Muscle of leg (tissue), 11 donors: ENCODE results near the gene TRIM33. TPM values are rescaled to one million over a fixed set of nuclear protein-coding genes. Genes with fewer than 3 reads are reported as not detected.
"Not testable (repeated sequence)": the region's sequence is repeated elsewhere in the genome, so short reads cannot be mapped to it uniquely, and the experiment has no call there.

ENCODE experiments used
- DNase-seq: peaks from one replicate; pipeline ENCODE4 v3.0.0; 2013
- H3K27ac ChIP-seq: one replicate; pipeline ENCODE4 v1.5.1; 2013; ENCODE audit warnings: mild to moderate bottlenecking, low read length, control low read depth
- H3K27me3 ChIP-seq: one replicate; pipeline ENCODE4 v1.6.1; 2013; ENCODE audit warnings: low read length; ENCODE audit not compliant: control insufficient read depth, insufficient read depth
- H3K36me3 ChIP-seq: one replicate; pipeline ENCODE4 v1.6.1; 2013; ENCODE audit warnings: low read length; ENCODE audit not compliant: control insufficient read depth, insufficient read depth
- H3K4me1 ChIP-seq: one replicate; pipeline ENCODE4 v1.6.1; 2013; ENCODE audit warnings: low read length; ENCODE audit not compliant: control insufficient read depth, insufficient read depth
- H3K4me3 ChIP-seq: one replicate; pipeline ENCODE4 v1.5.1; 2013; ENCODE audit warnings: low read length, control low read depth
- H3K9me3 ChIP-seq: replicated peaks from 2 replicates; pipeline ENCODE4 v1.6.1; 2013; ENCODE audit warnings: low read depth, low read length; ENCODE audit not compliant: control insufficient read depth
- WGBS: methylation state at CpG from one replicate; pipeline ENCODE4 v1.1.5; 2013; ENCODE audit warnings: missing lambda C conversion rate; ENCODE audit not compliant: insufficient coverage; 5-methylcytosine and 5-hydroxymethylcytosine counted together
- polyA plus RNA-seq, 8 donors: library from polyadenylated mRNA; unstranded; fragments of 120-200 nt; gene quantifications; one replicate each; pipeline versions ENCODE4 v1.2.1 to v1.2.3, GENCODE V29; 2013; ENCODE audit warnings: inconsistent platforms in 1 of 8, low replicate concordance in 1 of 8; ENCODE audit not compliant: insufficient read length in 8 of 8, insufficient read depth in 1 of 8
- total RNA-seq: library from RNA; stranded (reverse); fragments of 120-200 nt; gene quantifications from one replicate; pipeline ENCODE4 v1.2.4, GENCODE V29; 2013

TRIM33 gene
- total and polyA plus RNA-seq, 9 donors = 14.3 to 26.2 (median 18.2) TPM

DNA sequence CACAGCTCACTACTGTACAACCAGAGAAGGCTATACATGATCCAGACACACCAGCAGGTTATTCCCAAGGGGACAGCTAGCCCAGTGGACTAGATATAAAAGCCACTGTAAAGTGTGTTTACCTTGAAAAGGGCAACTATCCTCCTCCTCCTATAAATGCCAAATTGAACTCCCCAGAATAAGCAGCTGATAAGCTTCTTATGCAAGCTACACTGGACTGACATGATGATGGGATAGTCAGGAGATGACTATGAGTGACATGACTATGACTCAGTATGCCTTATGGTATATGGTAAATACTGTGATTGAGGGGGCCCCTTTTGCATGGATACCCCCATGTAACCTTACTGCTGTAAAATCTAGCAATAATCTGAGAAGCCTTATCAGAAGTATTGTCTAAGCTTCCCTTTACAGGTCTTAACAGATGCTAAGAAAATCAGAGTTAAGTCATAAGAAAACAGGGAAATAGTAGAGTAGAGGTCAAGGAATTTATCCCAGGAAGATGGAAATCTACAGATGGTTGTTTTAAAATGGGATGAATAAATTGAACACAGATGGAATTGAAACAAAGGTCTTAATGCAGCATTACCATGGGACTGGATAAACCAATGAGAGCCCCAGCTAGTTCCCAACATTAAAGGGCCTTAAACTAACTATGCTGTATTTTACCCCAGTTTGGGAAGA, 55.8 kb downstream of the TRIM33 start:
- no peaks in the 10 kb centered on the region for H3K27me3 ChIP-seq
- DNase-seq = no peak
- H3K4me3 ChIP-seq = no peak overlapping the region
- H3K27ac ChIP-seq = no peak overlapping the region
- H3K36me3 ChIP-seq = peaks cover 32% of the 10 kb centered on the region
- no peaks in the 10 kb centered on the region for H3K4me1 ChIP-seq
- no peaks in the 10 kb centered on the region for H3K9me3 ChIP-seq

DNA sequence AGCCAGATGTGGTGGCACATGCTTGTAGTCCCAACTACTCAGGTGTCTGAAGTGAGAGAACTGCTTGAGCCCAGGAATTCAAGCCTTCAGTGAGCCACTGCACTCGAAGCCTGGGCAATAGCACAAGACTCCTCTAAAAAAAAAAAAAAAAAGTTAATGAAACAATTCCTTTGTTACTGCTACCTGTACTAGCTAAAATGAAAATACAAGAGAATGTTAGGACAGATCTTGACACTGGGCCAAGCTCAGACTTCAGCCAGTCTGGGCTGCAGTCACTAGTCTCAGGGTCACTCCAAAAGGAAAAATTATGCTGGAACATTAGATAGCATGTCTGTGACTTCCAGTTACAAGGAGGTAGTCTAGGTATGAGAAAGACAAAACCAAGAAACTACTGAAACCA, 56.5 kb downstream of the TRIM33 start:
- no CpG with 5 or more reads among the region's 1 CpG for WGBS
- no peak overlapping the region for H3K27ac ChIP-seq

GRCh38 chr1:114453361-114453784, 57.6 kb downstream of the TRIM33 start:
- H3K27ac ChIP-seq = no peak overlapping the region

More for the DNA sequence above, 56.5 kb downstream of the TRIM33 start:
- Histone ChIP-seq H3K4me1 (no peaks in the 10 kb centered on the region), H3K4me3 (no peak overlapping the region), H3K36me3 (peaks cover 29% of the 10 kb centered on the region), H3K9me3 (no peaks in the 10 kb centered on the region), H3K27me3 (no peaks in the 10 kb centered on the region)
- no peak for DNase-seq

DNA sequence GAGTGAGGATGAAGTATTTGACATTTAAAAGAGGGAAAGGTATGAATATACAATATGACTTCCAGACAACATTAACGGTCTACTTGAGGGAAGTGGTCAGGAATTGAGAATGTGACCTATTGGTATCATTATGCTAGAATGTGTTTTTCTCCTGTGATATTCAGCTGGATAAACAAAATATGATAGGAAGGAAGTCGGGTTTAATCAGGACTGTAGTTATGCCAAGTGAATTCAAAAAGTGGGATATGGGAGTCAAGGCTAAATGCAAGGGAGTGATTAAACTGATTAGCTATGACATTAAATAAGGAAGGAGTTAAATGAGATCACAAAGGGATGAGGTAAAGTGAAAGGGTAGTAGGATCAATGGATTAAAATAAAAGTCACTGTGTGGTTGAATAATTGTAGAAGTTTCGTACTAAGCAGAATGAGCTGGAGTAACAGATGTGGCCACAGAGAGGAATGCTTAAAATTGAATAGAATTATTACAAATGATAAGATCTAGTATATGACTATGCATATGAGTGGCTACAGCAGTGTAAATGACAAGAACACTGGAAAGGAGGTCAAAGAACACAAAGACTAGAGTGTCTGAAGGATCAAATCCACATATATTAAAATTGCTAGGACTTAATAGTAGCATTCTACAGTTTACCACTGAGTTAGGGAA, 62.5 kb downstream of the TRIM33 start:
- no peaks in the 10 kb centered on the region for H3K4me1 ChIP-seq
- no peak overlapping the region for H3K27ac ChIP-seq
- no peaks in the 10 kb centered on the region for H3K9me3 ChIP-seq
- DNase-seq = no peak
- no peaks in the 10 kb centered on the region for H3K27me3 ChIP-seq
- WGBS = 96% methylated on average over 2 of the region's 3 CpGs
- H3K4me3 ChIP-seq = no peak overlapping the region
- peaks cover 15% of the 10 kb centered on the region for H3K36me3 ChIP-seq

More at GRCh38 chr1:114453361-114453784, 57.6 kb downstream of the TRIM33 start:
- Histone ChIP-seq H3K9me3 (no peaks in the 10 kb centered on the region), H3K36me3 (peaks cover 27% of the 10 kb centered on the region), H3K4me1 (no peaks in the 10 kb centered on the region), H3K27me3 (no peaks in the 10 kb centered on the region), H3K4me3 (no peak overlapping the region)
- WGBS = no CpG with 5 or more reads among the region's 2 CpGs
- no peak for DNase-seq

DNA sequence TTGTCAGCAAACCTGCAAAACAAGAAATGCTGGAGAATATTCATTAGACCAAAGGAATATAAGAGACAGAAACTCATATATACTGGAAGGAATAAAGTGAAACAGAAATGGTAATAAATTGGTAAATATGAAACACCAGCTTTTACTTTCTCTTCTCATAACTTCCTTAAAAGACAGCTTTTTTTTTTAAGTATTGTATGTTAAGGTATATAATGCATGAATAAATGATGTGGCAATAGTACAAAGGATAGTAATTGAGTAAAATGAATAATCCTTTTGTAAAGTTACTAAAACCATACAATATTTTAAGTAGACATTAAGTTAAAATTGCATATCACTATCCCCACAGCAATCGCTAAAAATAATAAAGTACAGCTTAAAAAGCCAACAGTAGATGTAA, 64.8 kb downstream of the TRIM33 start:
- Histone ChIP-seq H3K4me3 (no peak overlapping the region), H3K27ac (no peak overlapping the region), H3K36me3 (peaks cover 8% of the 10 kb centered on the region), H3K27me3 (no peaks in the 10 kb centered on the region), H3K4me1 (no peaks in the 10 kb centered on the region), H3K9me3 (no peaks in the 10 kb centered on the region)
- WGBS = no CpG with 5 or more reads among the region's 1 CpG
- DNase-seq = no peak

- not testable (repeated sequence) for H3K27me3 ChIP-seq, H3K4me3 ChIP-seq, H3K27ac ChIP-seq, H3K4me1 ChIP-seq, H3K9me3 ChIP-seq, DNase-seq
- H3K36me3 ChIP-seq = peaks cover 11% of the 10 kb centered on the region
- 83% methylated on average over 3 of the region's 4 CpGs for WGBS
Measured at GRCh38 chr1:114443226-114443625, 67.8 kb downstream of the TRIM33 start.

DNA sequence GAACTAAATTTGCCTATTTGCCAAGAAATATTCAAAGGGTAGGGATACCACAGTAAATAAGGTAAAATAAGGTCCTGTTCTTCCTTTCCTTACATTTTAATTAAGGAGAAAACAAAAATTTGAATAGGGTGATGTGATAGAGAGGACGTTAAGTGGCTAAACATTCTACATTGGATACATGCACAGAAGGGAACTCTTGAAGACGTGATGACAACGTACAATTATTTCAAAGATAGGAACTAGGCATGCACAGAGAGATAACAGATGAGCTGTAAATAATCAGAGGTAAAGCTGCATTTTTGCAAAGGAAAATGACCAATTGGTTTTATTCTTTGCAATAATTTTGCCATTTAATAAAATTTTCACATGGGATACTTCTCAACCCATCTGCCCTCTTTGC, 69.7 kb downstream of the TRIM33 start:
- Histone ChIP-seq H3K36me3 (peaks cover 7% of the 10 kb centered on the region), H3K27me3 (no peaks in the 10 kb centered on the region), H3K4me3 (no peak overlapping the region), H3K4me1 (no peaks in the 10 kb centered on the region), H3K9me3 (no peaks in the 10 kb centered on the region), H3K27ac (no peak overlapping the region)
- no peak for DNase-seq
- WGBS = no CpG with 5 or more reads among the region's 3 CpGs

DNA sequence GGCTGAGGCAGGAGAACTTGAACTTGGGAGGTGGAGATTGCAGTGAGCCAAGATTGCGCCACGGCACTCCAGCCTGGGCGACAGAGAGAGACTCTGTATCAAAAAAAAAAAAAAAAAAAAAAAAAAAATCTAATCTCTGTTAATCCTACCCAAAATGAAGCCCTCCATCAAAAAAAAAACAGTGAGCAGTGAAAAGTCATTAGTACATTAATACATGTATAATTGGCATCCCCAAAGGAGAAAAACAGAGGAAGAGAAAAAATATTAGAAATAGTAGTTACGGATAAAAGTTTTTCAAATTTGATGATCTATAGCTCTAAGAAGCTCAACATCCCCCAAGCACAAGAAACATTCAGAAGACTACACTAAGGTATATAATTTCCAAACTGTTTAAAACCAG, 71.6 kb downstream of the TRIM33 start:
- H3K4me1 ChIP-seq = no peaks in the 10 kb centered on the region
- H3K36me3 ChIP-seq = peaks cover 7% of the 10 kb centered on the region
- no peak overlapping the region for H3K4me3 ChIP-seq
- no peaks in the 10 kb centered on the region for H3K9me3 ChIP-seq
- H3K27ac ChIP-seq = no peak overlapping the region
- no peak for DNase-seq
- no peaks in the 10 kb centered on the region for H3K27me3 ChIP-seq
- WGBS = no CpG with 5 or more reads among the region's 4 CpGs

DNA sequence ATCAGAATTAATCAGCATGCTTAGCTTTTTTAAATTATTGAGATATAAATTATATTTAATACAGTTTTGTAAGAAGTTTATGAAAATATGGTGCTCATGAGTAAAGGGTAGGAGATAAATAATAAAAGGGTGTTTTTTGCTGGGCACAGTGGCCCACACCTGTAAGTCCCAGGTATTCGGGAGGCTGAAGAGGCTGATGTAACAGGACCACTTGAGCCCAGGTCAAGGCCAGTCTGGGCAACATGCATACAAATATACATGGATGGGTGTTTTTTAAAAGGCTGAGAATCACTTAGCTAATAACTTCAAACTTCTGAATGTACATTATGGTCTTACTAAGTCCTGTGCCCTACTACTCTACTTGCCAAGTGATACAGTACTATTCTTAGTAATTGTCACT, 73.2 kb downstream of the TRIM33 start:
- H3K4me3 ChIP-seq = no peak overlapping the region
- H3K4me1 ChIP-seq = no peaks in the 10 kb centered on the region
- no peak for DNase-seq
- H3K27ac ChIP-seq = no peak overlapping the region
- H3K27me3 ChIP-seq = no peaks in the 10 kb centered on the region
- peaks cover 3% of the 10 kb centered on the region for H3K36me3 ChIP-seq
- no CpG with 5 or more reads among the region's 1 CpG for WGBS
- no peaks in the 10 kb centered on the region for H3K9me3 ChIP-seq

- Histone ChIP-seq H3K27ac (no peak overlapping the region), H3K36me3 (peaks cover 4% of the 10 kb centered on the region), H3K27me3 (no peaks in the 10 kb centered on the region), H3K4me3 (no peak overlapping the region), H3K4me1 (no peaks in the 10 kb centered on the region), H3K9me3 (no peaks in the 10 kb centered on the region)
- no peak for DNase-seq
- WGBS = no CpG with 5 or more reads among the region's 3 CpGs
Measured at GRCh38 chr1:114436799-114437198, 74.2 kb downstream of the TRIM33 start.
